AG04450 (cell line): ENCODE measurements around the gene CAP2. TPM values are rescaled to one million over a fixed set of nuclear protein-coding genes. Genes with fewer than 3 reads are reported as not detected.
"Not testable (repeated sequence)": the region's sequence is repeated elsewhere in the genome, so short reads cannot be mapped to it uniquely, and the experiment has no call there.

Experiments
- CTCF ChIA-PET: fragments of 300-600, 350-600 bp; formaldehyde crosslinking; extraction: SDS; loops from one replicate; lab custom pipeline; 2022; ENCODE audit warnings: antibody characterized with exemption, inconsistent platforms; lab: Charles Lee
- POLR2A ChIA-PET: fragments of 350-600 bp; formaldehyde crosslinking; extraction: SDS; loops from one replicate; lab custom pipeline; 2021; ENCODE audit warnings: antibody characterized with exemption, inconsistent platforms; lab: Yijun Ruan, JAX
- DNase-seq: peaks from one replicate; pipeline ENCODE4 v3.0.0-alpha.2; 2011; ENCODE audit warnings: low read depth, low spot score
- H3K27ac ChIP-seq: one replicate; pipeline ENCODE4 v1.5.1; 2012; ENCODE audit warnings: low read depth, low read length, control low read depth
- H3K27me3 ChIP-seq: one replicate; pipeline ENCODE4 v1.6.0; 2012; ENCODE audit warnings: low read length; ENCODE audit not compliant: control insufficient read depth, insufficient read depth
- H3K4me3 ChIP-seq: 2 replicates; pipeline ENCODE4 v1.5.1; 2011; ENCODE audit warnings: mild to moderate bottlenecking, low read depth, low read length, control low read depth
- H3K9me3 ChIP-seq: 2 replicates; pipeline ENCODE4 v1.5.1; 2012; ENCODE audit warnings: low read length; ENCODE audit not compliant: control insufficient read depth, insufficient read depth
- polyA plus RNA-seq: library from polyadenylated mRNA; depleted of rRNA; stranded (reverse); fragments of >200 nt; gene quantifications from 2 replicates; pipeline ENCODE4 v1.2.3, GENCODE V29; 2011
- TF ChIP-seq, protein P1 (sequence below): IDR thresholded peaks from 2 replicates; pipeline ENCODE4 v1.5.1; 2011; ENCODE audit warnings: low read depth, low read length, control low read depth, inconsistent platforms

Gene CAP2
- polyA plus RNA-seq, 1 experiment, result 74.4 TPM

DNA sequence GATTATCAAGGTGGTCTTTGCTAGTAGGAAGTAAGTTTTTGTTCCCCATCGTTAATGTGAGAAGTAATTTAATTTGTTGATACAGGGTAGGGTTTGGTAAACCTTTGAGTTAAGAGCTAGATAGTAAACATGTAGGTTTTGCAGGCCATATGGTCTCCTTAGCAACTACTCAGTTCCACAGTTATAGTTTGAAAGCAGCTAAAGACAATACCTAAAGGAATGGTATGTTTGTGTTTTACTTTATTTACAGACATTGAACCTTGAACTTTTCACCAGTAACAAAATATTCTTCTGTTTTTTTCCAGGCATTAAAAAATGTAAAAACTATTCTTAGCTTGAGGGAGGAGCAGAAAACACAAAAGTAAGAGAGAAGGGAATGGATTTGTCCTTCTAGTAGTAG is 1.7 kb downstream of the CAP2 start:
- Histone ChIP-seq H3K27me3 (no peaks in the 10 kb centered on the region), H3K4me3 (no peak overlapping the region; the same call in 1 of the 2 replicates), H3K9me3 (no peaks in the 10 kb centered on the region), H3K27ac (no peak overlapping the region)
- TF ChIP-seq, protein P1, sequence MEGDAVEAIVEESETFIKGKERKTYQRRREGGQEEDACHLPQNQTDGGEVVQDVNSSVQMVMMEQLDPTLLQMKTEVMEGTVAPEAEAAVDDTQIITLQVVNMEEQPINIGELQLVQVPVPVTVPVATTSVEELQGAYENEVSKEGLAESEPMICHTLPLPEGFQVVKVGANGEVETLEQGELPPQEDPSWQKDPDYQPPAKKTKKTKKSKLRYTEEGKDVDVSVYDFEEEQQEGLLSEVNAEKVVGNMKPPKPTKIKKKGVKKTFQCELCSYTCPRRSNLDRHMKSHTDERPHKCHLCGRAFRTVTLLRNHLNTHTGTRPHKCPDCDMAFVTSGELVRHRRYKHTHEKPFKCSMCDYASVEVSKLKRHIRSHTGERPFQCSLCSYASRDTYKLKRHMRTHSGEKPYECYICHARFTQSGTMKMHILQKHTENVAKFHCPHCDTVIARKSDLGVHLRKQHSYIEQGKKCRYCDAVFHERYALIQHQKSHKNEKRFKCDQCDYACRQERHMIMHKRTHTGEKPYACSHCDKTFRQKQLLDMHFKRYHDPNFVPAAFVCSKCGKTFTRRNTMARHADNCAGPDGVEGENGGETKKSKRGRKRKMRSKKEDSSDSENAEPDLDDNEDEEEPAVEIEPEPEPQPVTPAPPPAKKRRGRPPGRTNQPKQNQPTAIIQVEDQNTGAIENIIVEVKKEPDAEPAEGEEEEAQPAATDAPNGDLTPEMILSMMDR, result no peak
- DNase-seq, result no peak
- POLR2A ChIA-PET, result interaction anchor here (0.5 kb wide), 1 partner anchor 59 kb away, joined by 3 read pairs; no protein-coding TSS in a partner anchor
- CTCF ChIA-PET, result interaction anchor here (0.6 kb wide), 2 partner anchors 158 to 207 kb away, joined by 3 to 4 read pairs; no protein-coding TSS in a partner anchor

DNA sequence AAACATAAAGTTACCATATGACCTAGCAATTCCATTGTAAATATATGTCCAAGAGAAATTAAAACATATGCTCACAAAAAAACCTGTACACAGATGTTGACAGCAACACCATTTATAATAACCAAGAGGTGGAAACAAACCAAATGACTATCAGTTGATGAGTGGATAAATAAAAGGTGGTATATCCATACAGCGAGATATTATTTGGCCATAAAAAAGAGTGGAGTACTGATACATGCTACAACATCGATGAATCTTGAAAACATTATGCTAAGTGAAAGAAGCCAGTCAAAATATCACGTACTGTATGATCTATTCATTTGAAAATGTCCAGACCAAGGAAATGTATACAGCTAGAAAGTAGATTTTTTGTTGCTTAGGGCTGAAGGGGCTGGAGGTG is 2.9 kb downstream of the CAP2 start:
- no peaks in the 10 kb centered on the region for H3K9me3 ChIP-seq
- no peaks in the 10 kb centered on the region for H3K27me3 ChIP-seq
- no peak overlapping the region for H3K4me3 ChIP-seq
- CTCF ChIA-PET, result no interaction called here
- TF ChIP-seq, protein P1, result no peak
- H3K27ac ChIP-seq, result no peak overlapping the region
- POLR2A ChIA-PET, result no interaction called here
- no peak for DNase-seq

DNA sequence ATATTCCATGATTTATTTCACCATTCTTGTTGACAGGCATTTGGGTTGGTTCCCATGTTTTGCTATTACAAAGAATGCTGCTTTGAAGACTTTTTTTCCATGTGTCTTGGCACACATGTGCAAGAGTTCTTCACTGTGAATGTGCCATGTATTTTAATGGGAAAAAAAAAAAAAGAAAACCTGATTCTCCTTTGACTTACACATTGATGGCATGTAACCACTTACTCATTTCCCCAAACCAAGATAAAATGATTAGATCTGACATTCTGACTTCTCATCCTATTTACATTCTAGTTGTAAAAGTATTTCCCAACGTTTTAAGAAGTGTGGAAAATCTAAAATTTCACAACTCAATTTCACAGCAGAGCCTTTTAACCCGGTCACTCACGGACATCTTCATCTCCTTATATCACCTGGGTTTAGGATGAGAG is 4.4 kb downstream of the CAP2 start:
- POLR2A ChIA-PET, result no interaction called here
- no peaks in the 10 kb centered on the region for H3K27me3 ChIP-seq
- DNase-seq, result no peak
- CTCF ChIA-PET, result no interaction called here
- no peak overlapping the region for H3K4me3 ChIP-seq
- no peaks in the 10 kb centered on the region for H3K9me3 ChIP-seq
- no peak overlapping the region for H3K27ac ChIP-seq
- TF ChIP-seq, protein P1, result no peak

DNA sequence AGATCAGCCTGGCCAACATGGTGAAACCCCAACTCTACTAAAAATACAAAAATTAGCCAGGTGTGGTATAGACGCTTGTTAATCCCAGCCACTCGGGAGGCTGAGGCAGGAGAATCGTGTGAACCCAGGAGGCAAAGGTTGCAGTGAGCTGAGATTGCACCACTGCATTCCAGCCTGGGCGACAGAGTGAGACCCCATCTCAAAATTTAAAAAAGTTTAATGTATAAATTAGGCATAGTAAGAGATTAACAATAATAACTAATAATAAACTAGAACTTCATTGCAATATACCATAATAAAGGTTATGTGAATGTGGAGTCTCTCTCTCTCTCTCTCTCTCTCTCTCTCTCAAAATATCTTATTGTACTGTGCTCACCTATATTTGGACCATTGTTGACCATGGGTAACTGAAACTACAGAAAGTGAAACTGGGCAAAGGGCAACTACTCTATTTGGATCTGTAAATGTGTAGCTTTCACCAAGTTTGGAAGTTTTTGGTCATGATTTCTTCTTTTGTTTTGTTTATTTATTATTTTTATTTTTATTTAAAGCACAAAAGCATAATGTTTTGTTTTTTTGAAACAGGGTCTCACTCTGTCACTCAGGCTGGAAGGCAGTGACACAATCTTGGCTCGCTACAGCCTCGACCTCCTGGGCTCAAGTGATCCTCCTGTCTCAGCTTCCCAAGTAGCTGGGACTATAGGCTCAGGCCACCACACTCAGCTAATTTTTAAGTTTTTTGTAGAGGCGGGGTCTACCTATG is 12.0 kb downstream of the CAP2 start:
- POLR2A ChIA-PET, DNase-seq, H3K27me3 ChIP-seq, H3K4me3 ChIP-seq, H3K9me3 ChIP-seq, H3K27ac ChIP-seq, CTCF ChIA-PET: not testable (repeated sequence)

DNA sequence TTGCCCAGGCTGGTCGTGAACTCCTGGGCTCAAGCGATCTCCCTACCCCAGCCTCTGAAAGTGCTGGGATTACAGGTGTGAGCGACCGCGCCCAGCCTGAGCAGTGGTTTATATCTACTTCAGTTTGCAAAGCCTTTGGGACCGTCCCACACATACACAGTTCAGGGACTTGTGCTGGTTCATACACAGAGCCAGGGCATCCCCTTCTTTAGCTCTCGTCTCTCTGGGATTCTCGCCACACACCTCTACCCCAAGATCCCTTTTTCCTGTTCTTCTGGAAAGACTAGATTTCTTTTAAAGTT is 12.5 kb downstream of the CAP2 start:
- no peak overlapping the region for H3K27ac ChIP-seq
- peaks cover 11% of the 10 kb centered on the region for H3K9me3 ChIP-seq
- no peaks in the 10 kb centered on the region for H3K27me3 ChIP-seq
- ChIA-PET POLR2A (no interaction called here), CTCF (no interaction called here)
- no peak overlapping the region for H3K4me3 ChIP-seq
- TF ChIP-seq, protein P1, result no peak
- DNase-seq, result no peak
